ENCODE data around the gene PDXK.

The PDXK gene

GRCh38 chr21:43757601-43758000, 38.7 kb downstream of the PDXK start:
- ATAC-seq = no peak
- TF ChIP-seq ESRRG (CRISPR knock-in tag; IDR thresholded peaks at IDR 0.05) (no peak), RARB (CRISPR knock-in tag; IDR thresholded peaks at IDR 0.05) (no peak), CSDC2 (CRISPR knock-in tag; IDR thresholded peaks at IDR 0.05) (no peak), ZFP30 (CRISPR knock-in tag; IDR thresholded peaks at IDR 0.05) (no peak), ZNF565 (CRISPR knock-in tag; conservative IDR thresholded peaks at IDR 0.05; ENCODE audit: low read depth) (no peak), POU6F1 (CRISPR knock-in tag; IDR thresholded peaks at IDR 0.05; ENCODE audit: borderline replicate concordance, low read depth) (no peak), ZFP3 (CRISPR knock-in tag; IDR thresholded peaks at IDR 0.05) (no peak), OSR1 (CRISPR knock-in tag; IDR thresholded peaks at IDR 0.05) (no peak), CREB5 (CRISPR knock-in tag; IDR thresholded peaks at IDR 0.05; ENCODE audit: low read depth) (no peak), GLIS3 (CRISPR knock-in tag; IDR thresholded peaks at IDR 0.05) (no peak), CSRNP3 (CRISPR knock-in tag; IDR thresholded peaks at IDR 0.05) (no peak)

GRCh38 chr21:43758111-43758641, 39.2 kb downstream of the PDXK start:
- no peak for TF ChIP-seq CREB5 (CRISPR knock-in tag; IDR thresholded peaks at IDR 0.05; ENCODE audit: low read depth)
- TF ChIP-seq ZFP30 (CRISPR knock-in tag; IDR thresholded peaks at IDR 0.05) = no peak
- TF ChIP-seq POU6F1 (CRISPR knock-in tag; IDR thresholded peaks at IDR 0.05; ENCODE audit: borderline replicate concordance, low read depth) = no peak
- no peak for TF ChIP-seq PPARA (CRISPR knock-in tag; IDR thresholded peaks at IDR 0.05; ENCODE audit: borderline replicate concordance)
- no peak for TF ChIP-seq ZFP3 (CRISPR knock-in tag; IDR thresholded peaks at IDR 0.05)
- TF ChIP-seq CSDC2 (CRISPR knock-in tag; IDR thresholded peaks at IDR 0.05) = no peak
- TF ChIP-seq ZNF70 (CRISPR knock-in tag; IDR thresholded peaks at IDR 0.05) = no peak
- no peak for ATAC-seq

- TF ChIP-seq ESRRG (CRISPR knock-in tag; IDR thresholded peaks at IDR 0.05) = no peak
- TF ChIP-seq ZNF565 (CRISPR knock-in tag; conservative IDR thresholded peaks at IDR 0.05; ENCODE audit: low read depth) = no peak
- TF ChIP-seq ZFP3 (CRISPR knock-in tag; IDR thresholded peaks at IDR 0.05) = no peak
- no peak for TF ChIP-seq ARNTL (CRISPR knock-in tag; IDR thresholded peaks at IDR 0.05; ENCODE audit: borderline replicate concordance, low read depth)
- no peak for TF ChIP-seq GLIS3 (CRISPR knock-in tag; IDR thresholded peaks at IDR 0.05)
- TF ChIP-seq ZFP30 (CRISPR knock-in tag; IDR thresholded peaks at IDR 0.05) = no peak
- TF ChIP-seq RARB (CRISPR knock-in tag; IDR thresholded peaks at IDR 0.05) = no peak
- TF ChIP-seq ZC3H10 (CRISPR knock-in tag; IDR thresholded peaks at IDR 0.05) = no peak
- no peak for TF ChIP-seq TOX (CRISPR knock-in tag; IDR thresholded peaks at IDR 0.05; ENCODE audit: borderline replicate concordance)
- TF ChIP-seq CSRNP3 (CRISPR knock-in tag; IDR thresholded peaks at IDR 0.05) = no peak
- no peak for TF ChIP-seq POU6F1 (CRISPR knock-in tag; IDR thresholded peaks at IDR 0.05; ENCODE audit: borderline replicate concordance, low read depth)
- no peak for TF ChIP-seq CSDC2 (CRISPR knock-in tag; IDR thresholded peaks at IDR 0.05)
- TF ChIP-seq ZNF8 (CRISPR knock-in tag; IDR thresholded peaks at IDR 0.05) = no peak
- TF ChIP-seq PATZ1 (CRISPR knock-in tag; IDR thresholded peaks at IDR 0.05; ENCODE audit: borderline replicate concordance) = no peak
- no peak for ATAC-seq
Measured at GRCh38 chr21:43758811-43759210, 39.9 kb downstream of the PDXK start.

Measured in SK-N-SH treated with all-trans-retinoic acid at 6 μM for 48 hours (cell line).